Gastroesophageal sphincter (tissue), 4 donors: ENCODE data around the gene CAPN10. TPM values are rescaled to one million over a fixed set of nuclear protein-coding genes. Genes with fewer than 3 reads are reported as not detected.

ENCODE experiments used
- ATAC-seq: fragments of 150-250 bp; one replicate; pipeline ENCODE4 v1.9.1; 2016; ENCODE audit warnings: mild to moderate bottlenecking, moderate library complexity
- H3K27ac ChIP-seq, 4 donors: fragments of 200-600 bp; sonication (generic) in 3 of 4; 1 replicate in 3 of 4; 2 replicates in 1 of 4; pipeline ENCODE4 v1.5.1; 2016 to 2019
- H3K27me3 ChIP-seq: fragments of 200-600 bp; sonication (generic); one replicate; pipeline ENCODE4 v1.5.1; 2019
- H3K36me3 ChIP-seq, 2 donors: fragments of 200-600 bp; sonication (generic); one replicate each; pipeline ENCODE4 v1.5.1; 2019; ENCODE audit warnings: control low read depth in 1 of 2
- H3K4me1 ChIP-seq, 3 donors: fragments of 200-600 bp; sonication (generic); 1 replicate in 2 of 3; 2 replicates in 1 of 3; pipeline ENCODE4 v1.5.1; 2016 to 2019; ENCODE audit warnings: control low read depth in 2 of 3
- H3K4me3 ChIP-seq, 2 donors: fragments of 200-600 bp; sonication (generic); one replicate each; pipeline ENCODE4 v1.5.1; 2019; ENCODE audit warnings: mild to moderate bottlenecking in 1 of 2, moderate library complexity in 1 of 2
- H3K9me3 ChIP-seq, 3 donors: fragments of 200-600 bp; sonication (generic); one replicate each; pipeline ENCODE4 v1.5.1; 2017 to 2019; ENCODE audit warnings: control low read depth in 2 of 3
- EP300 ChIP-seq: sonication (generic); formaldehyde crosslinking; IDR thresholded peaks from one replicate; pipeline ENCODE4 v1.6.1; 2017; ENCODE audit warnings: antibody characterized with exemption, mild to moderate bottlenecking
- POLR2A ChIP-seq, 2 donors: fragments of 450-650 bp; IDR thresholded peaks; one replicate each; pipeline ENCODE4 v1.6.1; 2017; ENCODE audit warnings: antibody characterized with exemption in 2 of 2, mild to moderate bottlenecking in 2 of 2, moderate library complexity in 1 of 2
- POLR2AphosphoS5 ChIP-seq: sonication (generic); formaldehyde crosslinking; IDR thresholded peaks from one replicate; pipeline ENCODE4 v1.6.1; 2017; ENCODE audit warnings: antibody characterized with exemption
- WGBS, 2 donors: methylation state at CpG; one replicate each; pipeline ENCODE4 v1.1.5; 2018; ENCODE audit warnings: low coverage in 1 of 2; 5-methylcytosine and 5-hydroxymethylcytosine counted together
- total RNA-seq, 4 donors: library from RNA; depleted of rRNA; stranded (reverse); fragments of >200 nt; gene quantifications; one replicate each; pipeline ENCODE4 v1.1.0, GENCODE V29; 2016
- TF ChIP-seq, protein P1 (sequence below), 4 experiments: fragments of 200-600 bp in 2 of 4; fragments of 450-650 bp in 2 of 4; sonication (generic) in 1 of 4; IDR thresholded peaks; one replicate each; pipeline ENCODE4 v1.5.1; 2017 to 2019; ENCODE audit warnings: antibody characterized with exemption in 4 of 4, mild to moderate bottlenecking in 2 of 4, moderate library complexity in 2 of 4

Gene CAPN10
- total RNA-seq, 4 donors from 2014 or later = 19.2 to 34.7 (median 23.2) TPM

DNA sequence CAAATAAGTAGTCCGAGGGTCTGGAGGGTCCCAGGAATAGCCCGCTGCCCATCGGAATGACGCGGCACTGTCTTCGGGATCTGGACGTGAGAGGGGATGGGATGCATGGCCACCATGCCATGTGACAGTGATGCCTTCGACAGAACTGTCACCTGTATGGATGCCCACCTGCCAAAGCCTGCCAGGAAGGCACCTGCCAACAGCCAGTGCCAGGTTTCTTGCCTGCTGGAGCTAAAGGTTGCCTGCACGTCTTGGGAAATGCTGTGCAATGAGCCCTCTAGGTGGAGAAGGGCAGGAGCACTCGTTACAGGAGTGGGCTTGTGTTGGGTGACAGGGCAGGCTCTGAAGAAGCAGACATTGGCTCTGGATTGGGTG, 59.3 kb downstream of the CAPN10 start:
- WGBS, 2 donors = 85 to 94% methylated on average over 6 to 8 of the region's 10 CpGs
- H3K4me3 ChIP-seq = no peak overlapping the region

DNA sequence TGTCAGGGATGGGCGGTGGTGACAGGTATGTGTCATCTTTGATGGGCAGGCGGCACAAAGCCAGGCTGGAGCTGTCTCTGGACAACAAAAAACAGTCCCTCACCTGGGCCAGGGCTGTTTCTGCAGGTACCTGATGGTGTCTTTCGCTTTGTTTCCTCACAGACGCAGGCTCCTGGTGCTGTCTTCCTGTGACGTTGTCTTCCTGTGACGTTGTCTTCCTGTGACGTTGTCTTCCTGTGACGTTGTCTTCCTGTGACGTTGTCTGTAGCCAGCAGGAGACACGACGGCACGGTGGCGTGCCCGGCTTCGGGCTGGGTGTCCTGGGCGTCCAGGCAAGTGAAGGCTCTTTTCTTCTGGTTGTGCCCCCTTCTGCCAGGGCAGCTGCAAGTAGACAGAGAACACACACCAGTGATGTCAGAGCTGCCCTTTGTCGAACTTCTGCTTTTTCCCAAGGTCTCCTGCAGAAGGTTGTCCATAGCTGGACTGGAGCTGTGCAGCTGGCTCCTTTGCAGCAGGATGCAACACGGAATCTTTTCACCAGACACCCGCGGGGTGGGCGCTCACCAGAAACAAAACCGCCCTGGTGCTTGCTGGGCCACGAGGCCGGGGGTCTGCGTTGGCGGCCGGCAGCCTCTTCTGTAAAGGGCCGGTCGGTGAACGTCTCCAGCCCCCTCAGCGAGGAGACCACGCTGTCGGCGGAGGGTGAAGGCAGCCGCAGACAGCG, 59.8 kb downstream of the CAPN10 start:
- Histone ChIP-seq H3K27ac (no peak overlapping the region), H3K4me3 (no peak overlapping the region), H3K9me3 (no peaks in the 10 kb centered on the region), H3K4me1 (no peaks in the 10 kb centered on the region), H3K36me3 (no peaks in the 10 kb centered on the region), H3K27me3 (peaks cover 93% of the 10 kb centered on the region)
- ATAC-seq = no peak
- WGBS, 2 donors = 87 to 100% methylated on average over 1 to 3 of the region's 36 CpGs
- TF ChIP-seq EP300 (no peak), POLR2A (IDR thresholded peaks at IDR 0.05) (no peak), POLR2AphosphoS5 (no peak)
- TF ChIP-seq, protein P1, sequence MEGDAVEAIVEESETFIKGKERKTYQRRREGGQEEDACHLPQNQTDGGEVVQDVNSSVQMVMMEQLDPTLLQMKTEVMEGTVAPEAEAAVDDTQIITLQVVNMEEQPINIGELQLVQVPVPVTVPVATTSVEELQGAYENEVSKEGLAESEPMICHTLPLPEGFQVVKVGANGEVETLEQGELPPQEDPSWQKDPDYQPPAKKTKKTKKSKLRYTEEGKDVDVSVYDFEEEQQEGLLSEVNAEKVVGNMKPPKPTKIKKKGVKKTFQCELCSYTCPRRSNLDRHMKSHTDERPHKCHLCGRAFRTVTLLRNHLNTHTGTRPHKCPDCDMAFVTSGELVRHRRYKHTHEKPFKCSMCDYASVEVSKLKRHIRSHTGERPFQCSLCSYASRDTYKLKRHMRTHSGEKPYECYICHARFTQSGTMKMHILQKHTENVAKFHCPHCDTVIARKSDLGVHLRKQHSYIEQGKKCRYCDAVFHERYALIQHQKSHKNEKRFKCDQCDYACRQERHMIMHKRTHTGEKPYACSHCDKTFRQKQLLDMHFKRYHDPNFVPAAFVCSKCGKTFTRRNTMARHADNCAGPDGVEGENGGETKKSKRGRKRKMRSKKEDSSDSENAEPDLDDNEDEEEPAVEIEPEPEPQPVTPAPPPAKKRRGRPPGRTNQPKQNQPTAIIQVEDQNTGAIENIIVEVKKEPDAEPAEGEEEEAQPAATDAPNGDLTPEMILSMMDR (IDR thresholded peaks at IDR 0.05) = no peak

More for the DNA sequence above, 59.3 kb downstream of the CAPN10 start:
- Histone ChIP-seq H3K27me3 (peaks cover 92% of the 10 kb centered on the region), H3K36me3 (no peaks in the 10 kb centered on the region), H3K27ac (no peak overlapping the region), H3K4me1 (no peaks in the 10 kb centered on the region), H3K9me3 (no peaks in the 10 kb centered on the region)
- ATAC-seq = no peak
- no peak for TF ChIP-seq POLR2A (IDR thresholded peaks at IDR 0.05)
- no peak for TF ChIP-seq POLR2AphosphoS5
- TF ChIP-seq EP300 = no peak
- TF ChIP-seq, protein P1 (IDR thresholded peaks at IDR 0.05) = no peak

DNA sequence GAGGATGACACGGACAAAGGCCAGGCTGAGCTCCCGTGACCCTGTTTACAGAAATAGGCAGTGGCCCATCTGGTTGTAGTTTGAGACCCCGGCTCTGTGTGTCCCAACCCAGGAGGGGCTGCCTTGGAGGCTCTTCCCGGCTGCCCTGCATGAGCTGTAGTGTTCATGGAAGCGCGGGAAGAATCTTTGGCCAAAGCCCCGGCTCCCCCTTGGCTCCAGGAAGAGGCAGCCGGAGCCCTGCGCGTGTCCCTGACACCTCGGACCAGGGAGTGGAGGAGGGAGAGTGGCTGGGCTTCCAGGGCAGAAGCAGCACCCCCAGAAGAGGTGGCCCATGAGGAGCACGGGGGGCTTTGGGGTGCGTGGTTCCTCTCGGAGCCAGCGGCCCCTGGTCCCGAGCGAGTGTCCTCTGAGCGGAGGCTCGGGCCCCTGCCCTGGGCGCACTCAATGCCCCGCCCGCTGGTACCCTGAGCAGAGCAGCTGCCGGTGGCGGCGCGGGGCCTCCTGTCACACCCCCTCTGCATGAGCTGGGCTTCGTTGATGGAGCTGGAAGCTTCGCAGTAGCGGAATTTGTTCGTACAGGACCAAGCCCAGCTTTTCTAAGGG, 60.5 kb downstream of the CAPN10 start:
- TF ChIP-seq, protein P1 (IDR thresholded peaks at IDR 0.05) = no peak
- TF ChIP-seq POLR2AphosphoS5 = no peak
- TF ChIP-seq EP300 = no peak
- TF ChIP-seq POLR2A (IDR thresholded peaks at IDR 0.05) = no peak
- Histone ChIP-seq H3K27me3 (peaks cover 96% of the 10 kb centered on the region), H3K4me1 (no peaks in the 10 kb centered on the region), H3K36me3 (no peaks in the 10 kb centered on the region), H3K4me3 (no peak overlapping the region), H3K27ac (no peak overlapping the region), H3K9me3 (no peaks in the 10 kb centered on the region)
- WGBS, 2 donors = no CpG with 5 or more reads among the region's 30 CpGs
- no peak for ATAC-seq

DNA sequence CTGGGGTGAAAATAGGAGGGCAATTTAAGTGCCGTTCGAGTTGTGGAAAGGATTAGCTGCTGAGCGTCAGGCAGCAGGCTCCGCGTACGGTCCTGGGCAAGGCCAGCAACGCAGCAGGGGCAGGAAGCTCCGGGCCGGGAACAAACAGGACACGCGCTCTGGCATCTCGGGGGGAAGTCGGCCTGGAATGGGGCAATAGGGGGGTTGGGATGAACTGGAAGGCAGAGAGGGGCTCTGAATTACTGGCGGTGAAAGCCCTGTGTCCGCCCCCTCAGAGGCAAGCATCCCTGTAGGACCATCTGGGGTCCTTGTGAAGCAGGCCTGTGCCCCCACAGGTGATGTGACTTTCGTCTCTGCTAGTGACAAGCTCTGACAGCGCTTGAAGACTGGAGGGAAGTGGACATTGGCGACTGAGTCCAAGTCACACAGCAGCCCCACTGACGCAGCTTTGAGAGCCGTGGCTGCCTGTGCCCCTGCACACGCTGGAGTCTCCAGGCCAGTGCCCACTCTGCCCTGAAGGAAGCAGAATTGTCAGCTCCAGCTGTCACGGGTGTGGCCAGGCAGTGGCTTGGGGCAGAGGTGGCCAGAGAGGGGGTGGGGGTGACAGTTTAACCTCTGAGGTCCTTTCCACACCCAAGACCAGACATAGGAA, 61.1 kb downstream of the CAPN10 start:
- H3K27me3 ChIP-seq = peaks cover 96% of the 10 kb centered on the region
- H3K27ac ChIP-seq = no peak overlapping the region
- no peak overlapping the region for H3K4me3 ChIP-seq
- H3K36me3 ChIP-seq = no peaks in the 10 kb centered on the region
- no peak for ATAC-seq
- WGBS, 2 donors = 47 to 60% methylated on average over 3 to 10 of the region's 22 CpGs
- no peak for TF ChIP-seq POLR2A (IDR thresholded peaks at IDR 0.05)
- TF ChIP-seq POLR2AphosphoS5 = no peak
- TF ChIP-seq, protein P1 (IDR thresholded peaks at IDR 0.05) = no peak
- no peak for TF ChIP-seq EP300
- H3K9me3 ChIP-seq = no peaks in the 10 kb centered on the region
- H3K4me1 ChIP-seq = no peaks in the 10 kb centered on the region
